A549 (cell line): Measurements from ENCODE around the gene RTL1. TPM values are rescaled to one million over a fixed set of nuclear protein-coding genes. Genes with fewer than 3 reads are reported as not detected.

Source experiments
- ATAC-seq, 2 experiments: fragments of 200-7000 bp in 1 of 2; fragments of >200 bp in 1 of 2; cut with Nextera tagmentation in 1 of 2; cut with Tn5 transposase in 1 of 2; 3 replicates each; pipeline versions ENCODE4 v1.8.0 to v1.9.1; 2018 to 2020; ENCODE audit warnings: mild to moderate bottlenecking in 1 of 2, moderate library complexity in 1 of 2
- CTCF ChIA-PET: fragments of 300-600 bp; sonication (Branson Sonifier 250); formaldehyde crosslinking; extraction: SDS; loops from one replicate; lab custom pipeline; 2021; ENCODE audit warnings: antibody characterized with exemption, inconsistent platforms; lab: Yijun Ruan, JAX
- POLR2A ChIA-PET: fragments of 350-600 bp; formaldehyde crosslinking; extraction: SDS; loops from one replicate; lab custom pipeline; 2021; ENCODE audit warnings: antibody characterized with exemption, inconsistent platforms; lab: Yijun Ruan, JAX
- DNase-seq, 2 experiments: peaks; one replicate each; pipeline versions ENCODE4 v3.0.0 to v3.0.0-alpha.2; 2011 to 2016; ENCODE audit warnings: low read depth in 1 of 2, low spot score in 1 of 2
- FAIRE-seq: peaks from 2 replicates; lab custom pipeline; 2011; peaks lifted over from hg19 to GRCh38; lab: Jason Lieb, UNC
- H3K27ac ChIP-seq, 2 experiments: fragments of >200 bp; sonication (Bioruptor Twin); formaldehyde crosslinking; 3 replicates each; pipeline ENCODE4 v1.5.1; 2016 to 2017
- H3K4me1 ChIP-seq: fragments of >200 bp; sonication (Bioruptor Twin); formaldehyde crosslinking; 3 replicates; pipeline ENCODE4 v1.6.1; 2016
- H3K4me2 ChIP-seq: fragments of >200 bp; sonication (Bioruptor Twin); formaldehyde crosslinking; 3 replicates; pipeline ENCODE4 v1.6.1; 2016
- H3K4me3 ChIP-seq: fragments of >200 bp; sonication (Bioruptor Twin); formaldehyde crosslinking; 3 replicates; pipeline ENCODE4 v1.5.1; 2016
- H3K9me3 ChIP-seq: fragments of >200 bp; sonication (Bioruptor Twin); formaldehyde crosslinking; 3 replicates; pipeline ENCODE4 v1.6.1; 2016
- ATOH8 ChIP-seq: fragments of 250-450 bp; sonication (Bioruptor Pico); IDR thresholded peaks from 2 replicates; pipeline ENCODE4 v1.5.0; 2020; ENCODE audit warnings: low read depth, mild to moderate bottlenecking, moderate library complexity
- BCL3 ChIP-seq: fragments of >200 bp; sonication (Bioruptor Twin); formaldehyde crosslinking; IDR thresholded peaks from 3 replicates; pipeline ENCODE4 v1.6.1; 2016
- BHLHE40 ChIP-seq: IDR thresholded peaks from 2 replicates; pipeline ENCODE4 v1.6.1; 2012; ENCODE audit warnings: low read depth, low read length, inconsistent platforms
- CBX2 ChIP-seq: fragments of 200-600 bp; sonication (generic); IDR thresholded peaks from 2 replicates; pipeline ENCODE4 v1.6.1; 2016; ENCODE audit warnings: low read depth, mild to moderate bottlenecking, borderline replicate concordance
- CBX8 ChIP-seq: fragments of 200-600 bp; sonication (generic); IDR thresholded peaks from 2 replicates; pipeline ENCODE4 v1.6.1; 2016
- CEBPB ChIP-seq, 2 experiments: fragments of >200 bp in 1 of 2; sonication (Bioruptor Twin) in 1 of 2; formaldehyde crosslinking in 1 of 2; IDR thresholded peaks; 2 replicates each; pipeline ENCODE4 v1.6.1; 2012 to 2016
- CHD2 ChIP-seq: fragments of 150-350 bp; IDR thresholded peaks from 2 replicates; pipeline ENCODE4 v1.6.1; 2014; ENCODE audit warnings: low read length; ENCODE audit not compliant: partially characterized antibody
- GATA3 ChIP-seq: IDR thresholded peaks from 2 replicates; pipeline ENCODE4 v1.6.1; 2012; ENCODE audit warnings: borderline replicate concordance
- HDAC2 ChIP-seq: fragments of 200-600 bp; sonication (generic); IDR thresholded peaks from 2 replicates; pipeline ENCODE4 v1.6.1; 2016
- HOXA7 ChIP-seq: fragments of 250-450 bp; sonication (Bioruptor Pico); IDR thresholded peaks from 2 replicates; pipeline ENCODE4 v1.5.0; 2020; ENCODE audit warnings: mild to moderate bottlenecking, moderate library complexity
- HOXB13 ChIP-seq: fragments of 250-450 bp; sonication (Bioruptor Pico); IDR thresholded peaks from 2 replicates; pipeline ENCODE4 v1.5.0; 2020; ENCODE audit warnings: low read depth, mild to moderate bottlenecking, moderate library complexity
- HOXB5 ChIP-seq: fragments of 250-450 bp; sonication (Bioruptor Pico); IDR thresholded peaks from 2 replicates; pipeline ENCODE4 v1.5.0; 2020; ENCODE audit warnings: mild to moderate bottlenecking, moderate library complexity
- JUN ChIP-seq, 2 experiments: fragments of >200 bp; sonication (Bioruptor Twin); formaldehyde crosslinking; IDR thresholded peaks; 2 replicates in 1 of 2; 3 replicates in 1 of 2; pipeline ENCODE4 v1.6.1; 2016 to 2017
- KDM1A ChIP-seq: fragments of 200-600 bp; sonication (generic); IDR thresholded peaks from 2 replicates; pipeline ENCODE4 v1.6.1; 2016; ENCODE audit warnings: low read depth, mild to moderate bottlenecking
- KDM5A ChIP-seq: fragments of 200-600 bp; sonication (generic); IDR thresholded peaks from 2 replicates; pipeline ENCODE4 v1.6.1; 2016; ENCODE audit warnings: antibody characterized with exemption, mild to moderate bottlenecking
- MAZ ChIP-seq: fragments of 150-350 bp; IDR thresholded peaks from 2 replicates; pipeline ENCODE4 v1.6.1; 2014; ENCODE audit warnings: antibody characterized with exemption, low read depth, low read length, borderline replicate concordance
- POLR2A ChIP-seq: IDR thresholded peaks from 2 replicates; pipeline ENCODE4 v1.6.1; 2012; ENCODE audit warnings: mild to moderate bottlenecking, low read length
- RARB ChIP-seq: fragments of 250-450 bp; sonication (Bioruptor Pico); IDR thresholded peaks from 2 replicates; pipeline ENCODE4 v1.8.0; 2021; ENCODE audit warnings: mild to moderate bottlenecking, moderate library complexity
- RCOR1 ChIP-seq: fragments of 150-350 bp; IDR thresholded peaks from 2 replicates; pipeline ENCODE4 v1.6.1; 2014; ENCODE audit warnings: antibody characterized with exemption, low read length, low read depth
- SMC3 ChIP-seq: fragments of >200 bp; sonication (Bioruptor Twin); formaldehyde crosslinking; IDR thresholded peaks from 3 replicates; pipeline ENCODE4 v1.6.1; 2018; ENCODE audit warnings: inconsistent platforms
- SREBF2 ChIP-seq: fragments of 450-650 bp; IDR thresholded peaks from 2 replicates; pipeline ENCODE4 v1.6.1; 2014; ENCODE audit warnings: mild to moderate bottlenecking, moderate library complexity
- ZC3H11A ChIP-seq: fragments of 450-650 bp; IDR thresholded peaks from 2 replicates; pipeline ENCODE4 v1.6.1; 2014; ENCODE audit warnings: antibody characterized with exemption, mild to moderate bottlenecking
- WGBS: methylation state at CpG from one replicate; pipeline ENCODE4 v1.1.6; 2017; ENCODE audit errors: missing lambda C conversion rate; 5-methylcytosine and 5-hydroxymethylcytosine counted together
- polyA plus RNA-seq, 4 experiments: library from polyadenylated mRNA; depleted of rRNA in 3 of 4; stranded (reverse); fragments of >200 nt; fragmentation: RNase III in 1 of 4; extraction: RNeasy Plus Mini Kit Qiagen cat#74134 plus additional on column Dnase treatment in 1 of 4; gene quantifications; 2 replicates in 3 of 4; 3 replicates in 1 of 4; pipeline ENCODE4 v1.2.3, GENCODE V29; 2011 to 2017

RTL1 gene
- polyA plus RNA-seq, 2 of the 4 experiments (the other 2 are of a cell fraction) = 0.01 TPM; not detected in 1

- Histone ChIP-seq H3K4me1 (peaks cover 24% of the 10 kb centered on the region), H3K4me2 (peak overlapping the region; percentile 23; the same call in 2 of the 3 replicates), H3K4me3 (no peak overlapping the region), H3K9me3 (no peaks in the 10 kb centered on the region), H3K27ac (0 out of 6 replicates have a peak overlapping the region, but pooled peaks of 1 of the 2 experiments have one; percentile 12)
- 35% methylated on average over 8 of the region's 8 CpGs for WGBS
- DNase-seq (no peak), ATAC-seq (no peak), FAIRE-seq (no peak)
- ChIA-PET CTCF (interaction anchor here (0.5 to 2.3 kb wide), 2 partner anchors 324 to 916 kb away, joined by 3 to 9 read pairs; no protein-coding TSS in a partner anchor), POLR2A (no interaction called here)
- TF ChIP-seq CHD2 = no peak
- TF ChIP-seq SREBF2 = no peak
- TF ChIP-seq HDAC2 = no peak
- TF ChIP-seq SMC3 = no peak
- TF ChIP-seq ATOH8 (CRISPR knock-in tag) = no peak
- no peak for TF ChIP-seq RCOR1
- TF ChIP-seq CBX8 = no peak
- TF ChIP-seq GATA3 = no peak
- no peak for TF ChIP-seq POLR2A
- TF ChIP-seq KDM1A = no peak
- no peak for TF ChIP-seq CEBPB (IDR thresholded peaks at IDR 0.05)
- TF ChIP-seq HOXB5 (CRISPR knock-in tag) = no peak
- no peak for TF ChIP-seq ZC3H11A
- TF ChIP-seq BHLHE40 = no peak
- no peak for TF ChIP-seq RARB (CRISPR knock-in tag)
- no peak for TF ChIP-seq HOXB13 (CRISPR knock-in tag)
- no peak for TF ChIP-seq HOXA7 (CRISPR knock-in tag)
- no peak for TF ChIP-seq MAZ
These were observed 8.3 kb upstream of the RTL1 start for GRCh38 chr14:100911665-100912316.

DNA sequence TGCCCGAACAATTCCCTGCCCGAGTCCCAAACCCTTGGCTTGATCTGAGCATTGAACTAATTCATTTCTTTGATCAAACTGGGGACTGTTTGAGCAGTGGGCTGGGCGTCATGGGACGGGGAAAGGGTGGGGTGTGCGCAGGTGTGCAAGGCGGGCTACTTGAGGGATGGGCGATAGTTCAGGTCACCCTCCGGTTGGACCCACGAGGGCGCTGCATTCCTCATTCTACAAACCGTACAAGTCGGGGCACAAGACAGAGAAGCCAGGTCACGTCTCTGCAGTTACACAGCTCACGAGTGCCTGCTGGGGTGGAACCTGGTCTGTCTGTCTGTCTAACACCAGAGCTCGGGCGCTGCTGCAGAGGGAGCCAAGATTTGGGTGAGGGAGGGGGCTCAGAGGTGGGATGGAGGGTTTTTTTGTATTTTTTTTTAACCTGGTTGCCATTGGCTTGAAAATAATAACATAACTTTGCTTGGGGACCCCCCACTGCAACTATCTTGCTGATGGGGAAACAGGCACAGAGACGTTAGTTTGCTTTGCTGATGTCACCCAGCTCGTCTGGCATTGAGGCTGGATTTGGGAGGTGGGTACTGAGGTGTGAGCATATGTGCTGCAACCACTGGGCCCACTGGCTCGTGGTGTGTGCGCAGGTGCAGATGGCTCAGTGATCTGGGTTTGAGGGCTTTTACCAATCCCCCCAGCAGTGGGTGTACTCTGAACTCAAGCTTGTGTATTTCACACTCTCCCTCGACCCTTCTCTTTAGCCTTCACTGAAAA lies 7.6 kb upstream of the RTL1 start:
- peaks cover 24% of the 10 kb centered on the region for H3K4me1 ChIP-seq
- no peak for ATAC-seq
- H3K4me3 ChIP-seq = no peak overlapping the region
- TF ChIP-seq BCL3 = no peak
- TF ChIP-seq CBX2 = no peak
- TF ChIP-seq RCOR1 = no peak
- TF ChIP-seq KDM1A = no peak
- TF ChIP-seq RARB (CRISPR knock-in tag) = no peak
- no peak for FAIRE-seq
- WGBS = 87% methylated on average over 16 of the region's 21 CpGs
- no peak for DNase-seq
- CTCF ChIA-PET = interaction anchor here (0.5 to 2.3 kb wide), 3 partner anchors 273 to 917 kb away, joined by 3 to 9 read pairs (median 3); no protein-coding TSS in a partner anchor
- POLR2A ChIA-PET = no interaction called here
- peak overlapping the region in 1 of 2 experiments; percentile 9; a peak in 1 of 6 replicates for H3K27ac ChIP-seq
- no peaks in the 10 kb centered on the region for H3K9me3 ChIP-seq
- no peak overlapping the region for H3K4me2 ChIP-seq

GRCh38 chr14:100909439-100909838 lies 5.9 kb upstream of the RTL1 start:
- H3K27ac ChIP-seq = no peak overlapping the region
- no peak overlapping the region for H3K4me2 ChIP-seq
- ChIA-PET CTCF (no interaction called here), POLR2A (no interaction called here)
- TF ChIP-seq ATOH8 (CRISPR knock-in tag) (no peak), JUN (IDR thresholded peaks at IDR 0.05) (no peak), KDM5A (no peak)
- FAIRE-seq (no peak), DNase-seq (no peak), ATAC-seq (no peak)
- 90% methylated on average over 9 of the region's 9 CpGs for WGBS
- no peak overlapping the region for H3K4me3 ChIP-seq
- no peaks in the 10 kb centered on the region for H3K9me3 ChIP-seq
- H3K4me1 ChIP-seq = peaks cover 19% of the 10 kb centered on the region
